ENCODE results near the gene GTF2IRD2.
"Not testable (repeated sequence)": the region's sequence is repeated elsewhere in the genome, so short reads cannot be mapped to it uniquely, and the experiment has no call there.

DNA sequence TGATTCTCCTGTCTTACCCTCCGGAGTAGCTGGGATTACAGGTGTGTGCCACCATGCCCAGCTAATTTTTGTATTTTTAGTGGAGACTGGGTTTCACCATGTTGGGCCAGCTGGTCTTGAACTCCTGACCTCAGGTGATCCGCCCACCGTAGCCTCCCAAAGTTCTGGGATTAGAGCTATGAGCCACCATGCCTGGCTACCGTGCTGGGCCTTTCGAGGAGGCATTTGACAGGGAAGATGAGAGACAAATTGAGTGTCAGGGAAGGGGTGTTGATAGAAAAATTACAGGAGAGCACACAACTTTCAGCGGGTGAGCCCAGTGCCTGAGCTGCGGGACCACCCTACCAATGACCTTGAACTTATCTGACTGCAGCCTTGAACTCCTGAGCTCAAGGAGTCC is 81.3 kb downstream of the GTF2IRD2 start:
- TF ChIP-seq, protein P1, sequence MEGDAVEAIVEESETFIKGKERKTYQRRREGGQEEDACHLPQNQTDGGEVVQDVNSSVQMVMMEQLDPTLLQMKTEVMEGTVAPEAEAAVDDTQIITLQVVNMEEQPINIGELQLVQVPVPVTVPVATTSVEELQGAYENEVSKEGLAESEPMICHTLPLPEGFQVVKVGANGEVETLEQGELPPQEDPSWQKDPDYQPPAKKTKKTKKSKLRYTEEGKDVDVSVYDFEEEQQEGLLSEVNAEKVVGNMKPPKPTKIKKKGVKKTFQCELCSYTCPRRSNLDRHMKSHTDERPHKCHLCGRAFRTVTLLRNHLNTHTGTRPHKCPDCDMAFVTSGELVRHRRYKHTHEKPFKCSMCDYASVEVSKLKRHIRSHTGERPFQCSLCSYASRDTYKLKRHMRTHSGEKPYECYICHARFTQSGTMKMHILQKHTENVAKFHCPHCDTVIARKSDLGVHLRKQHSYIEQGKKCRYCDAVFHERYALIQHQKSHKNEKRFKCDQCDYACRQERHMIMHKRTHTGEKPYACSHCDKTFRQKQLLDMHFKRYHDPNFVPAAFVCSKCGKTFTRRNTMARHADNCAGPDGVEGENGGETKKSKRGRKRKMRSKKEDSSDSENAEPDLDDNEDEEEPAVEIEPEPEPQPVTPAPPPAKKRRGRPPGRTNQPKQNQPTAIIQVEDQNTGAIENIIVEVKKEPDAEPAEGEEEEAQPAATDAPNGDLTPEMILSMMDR (conservative IDR thresholded peaks at IDR 0.05 in 1 of 2, IDR thresholded peaks at IDR 0.05 in 1 of 2; ENCODE audit: extremely low read depth in 1 of 2, insufficient read depth in 1 of 2, low read depth in 1 of 2, low read length in 2 of 2): not testable (repeated sequence)
- TF ChIP-seq EZH2 (IDR thresholded peaks at IDR 0.05; ENCODE audit: borderline replicate concordance, low read length): not testable (repeated sequence)

All from mammary epithelial cell (primary cell).